PFSK-1 (cell line): ENCODE measurements around the gene CALD1.

Experiments
- FOXP2 ChIP-seq: optimal IDR thresholded peaks from 2 replicates; pipeline ENCODE3; 2011; ENCODE audit warnings: borderline replicate concordance, control low read depth, inconsistent platforms; ENCODE audit not compliant: insufficient read depth; ENCODE audit errors: extremely low read length, extremely low read depth
- POLR2AphosphoS5 ChIP-seq: IDR thresholded peaks from 2 replicates; pipeline ENCODE4 v1.6.1; 2012; ENCODE audit warnings: low read depth, mild to moderate bottlenecking, control low read depth, low read length, moderate library complexity
- REST ChIP-seq, 2 experiments: IDR thresholded peaks; 2 replicates each; pipeline versions ENCODE4 v1.6.1 to v1.8.0; 2011 to 2012; ENCODE audit warnings: low read depth in 2 of 2, low read length in 2 of 2, control low read depth in 1 of 2, inconsistent platforms in 1 of 2, mild to moderate bottlenecking in 1 of 2, moderate library complexity in 1 of 2; ENCODE audit not compliant: insufficient read depth in 1 of 2
- SIN3A ChIP-seq: IDR thresholded peaks from 2 replicates; pipeline ENCODE4 v1.6.1; 2012; ENCODE audit warnings: mild to moderate bottlenecking, low read length, moderate library complexity, borderline replicate concordance; ENCODE audit not compliant: insufficient read depth
- TAF1 ChIP-seq: IDR thresholded peaks from 2 replicates; pipeline ENCODE4 v1.6.1; 2012; ENCODE audit warnings: low read length, control low read depth, borderline replicate concordance; ENCODE audit not compliant: insufficient read depth

Gene CALD1

GRCh38 chr7:134963036-134963435 lies 183.6 kb downstream of the CALD1 start:
- TF ChIP-seq REST (IDR thresholded peaks at IDR 0.05; ENCODE audit: insufficient read depth in 1 of 2, low read depth in 2 of 2, low read length in 2 of 2): no peak
- TF ChIP-seq TAF1: no peak
- no peak for TF ChIP-seq SIN3A
- no peak for TF ChIP-seq FOXP2
- no peak for TF ChIP-seq POLR2AphosphoS5

GRCh38 chr7:134966691-134967090 lies 187.3 kb downstream of the CALD1 start:
- no peak for TF ChIP-seq POLR2AphosphoS5
- TF ChIP-seq FOXP2: no peak
- TF ChIP-seq TAF1: no peak
- no peak for TF ChIP-seq REST (IDR thresholded peaks at IDR 0.05; ENCODE audit: insufficient read depth in 1 of 2, low read depth in 2 of 2, low read length in 2 of 2)
- TF ChIP-seq SIN3A: no peak

GRCh38 chr7:134968110-134968509 lies 188.7 kb downstream of the CALD1 start:
- no peak for TF ChIP-seq REST (IDR thresholded peaks at IDR 0.05; ENCODE audit: insufficient read depth in 1 of 2, low read depth in 2 of 2, low read length in 2 of 2)
- TF ChIP-seq SIN3A: no peak
- no peak for TF ChIP-seq TAF1
- TF ChIP-seq FOXP2: no peak
- no peak for TF ChIP-seq POLR2AphosphoS5

GRCh38 chr7:134985894-134986362 lies 206.5 kb downstream of the CALD1 start:
- no peak for TF ChIP-seq REST (IDR thresholded peaks at IDR 0.05; ENCODE audit: insufficient read depth in 1 of 2, low read depth in 2 of 2, low read length in 2 of 2)

- TF ChIP-seq SIN3A (0 out of 2 replicates have a peak, but pooled peaks have one; percentile 24), REST (IDR thresholded peaks at IDR 0.05; ENCODE audit: insufficient read depth in 1 of 2, low read depth in 2 of 2, low read length in 2 of 2) (0 out of 4 replicates have a peak, but pooled peaks of 1 of the 2 experiments have one; percentile 12), FOXP2 (peak; percentile 22), TAF1 (peak; percentile 74; the same call in 1 of the 2 replicates), POLR2AphosphoS5 (peak; percentile 86)
These were observed 207.2 kb downstream of the CALD1 start, which contains the start of gene AGBL3 for GRCh38 chr7:134986363-134987251. AGBL3 (plus strand) TSS chr7:134986508; CDS start chr7:134987934, 1,426 bp downstream.
